K562 (cell line): ENCODE measurements around the gene NFXL1. TPM values are rescaled to one million over a fixed set of nuclear protein-coding genes. Genes with fewer than 3 reads are reported as not detected.

Experiments
- ATAC-seq: fragments of 200-7000 bp; cut with Tn5 transposase; 3 replicates; pipeline ENCODE4 v1.9.1; 2020; ENCODE audit warnings: moderate library complexity
- BruUV-seq: library from RNA; stranded (reverse); fragments of 400-500 nt; replicated peaks from 2 replicates; lab custom pipeline; 2021; lab: Mats Ljungman, UMichigan
- CTCF ChIA-PET: fragments of 300-600 bp; formaldehyde crosslinking; extraction: SDS; loops from one replicate; lab custom pipeline; 2021; ENCODE audit warnings: low intra/inter-chr PET ratio; lab: Yijun Ruan, JAX
- POLR2A ChIA-PET: fragments of 300-600, 350-650 bp; sonication (Branson Sonifier 250); formaldehyde crosslinking; extraction: SDS; loops from one replicate; lab custom pipeline; 2021; ENCODE audit warnings: antibody characterized with exemption, inconsistent platforms; lab: Yijun Ruan, JAX
- DNase-seq, 4 experiments: peaks; one replicate each; pipeline versions ENCODE4 v3.0.0 to v3.0.0-alpha.2; 2011 to 2018; ENCODE audit warnings: low spot score in 3 of 4, mixed read lengths in 3 of 4; ENCODE audit errors: extremely low read depth in 1 of 4
- FAIRE-seq: peaks from 2 replicates; lab custom pipeline; 2011; peaks lifted over from hg19 to GRCh38; lab: Jason Lieb, UNC
- H2AFZ ChIP-seq: 2 replicates; pipeline ENCODE4 v1.6.0; 2011; ENCODE audit warnings: low read depth, low read length, control low read depth, inconsistent platforms
- H3K27ac ChIP-seq: fragments of 200-600 bp; 3 replicates; pipeline ENCODE4 v1.8.0; 2011; ENCODE audit warnings: low read depth, mild to moderate bottlenecking, control low read depth, inconsistent platforms, low read length, moderate library complexity, mixed read lengths; ENCODE audit errors: extremely low read depth
- H3K27me3 ChIP-seq, 2 experiments: fragments of 300-600 bp in 1 of 2; 2 replicates in 1 of 2; 3 replicates in 1 of 2; pipeline versions ENCODE4 v1.6.0 to v1.8.0; 2011; ENCODE audit warnings: inconsistent platforms in 2 of 2, low read length in 2 of 2, mild to moderate bottlenecking in 1 of 2, mixed read lengths in 1 of 2, moderate library complexity in 1 of 2; ENCODE audit not compliant: control insufficient read depth in 2 of 2, insufficient read depth in 2 of 2
- H3K36me3 ChIP-seq: fragments of 300-600 bp; 3 replicates; pipeline ENCODE4 v1.8.0; 2011; ENCODE audit warnings: mild to moderate bottlenecking, low read length, inconsistent platforms; ENCODE audit not compliant: control insufficient read depth, insufficient read depth
- H3K4me1 ChIP-seq, 2 experiments: fragments of 200-600 bp in 1 of 2; replicated peaks in 1 of 2; 2 replicates in 1 of 2; 3 replicates in 1 of 2; pipeline versions ENCODE4 v1.5.1 to v1.8.0; 2011; ENCODE audit warnings: inconsistent platforms in 2 of 2, low read length in 2 of 2, mild to moderate bottlenecking in 1 of 2, mixed read lengths in 1 of 2, moderate library complexity in 1 of 2; ENCODE audit not compliant: control insufficient read depth in 2 of 2, insufficient read depth in 2 of 2
- H3K4me2 ChIP-seq: 2 replicates; pipeline ENCODE4 v1.6.1; 2011; ENCODE audit warnings: low read length, control low read depth, inconsistent platforms, mixed read lengths; ENCODE audit not compliant: insufficient read depth
- H3K4me3 ChIP-seq: fragments of 200-600 bp; sonication (generic), shearing (Covaris generic); 2 replicates; pipeline ENCODE4 v1.5.1; 2016; ENCODE audit warnings: control low read depth, inconsistent platforms
- H3K79me2 ChIP-seq: fragments of 200-600 bp; 3 replicates; pipeline ENCODE4 v1.8.0; 2011; ENCODE audit warnings: low read length, inconsistent platforms; ENCODE audit not compliant: control insufficient read depth, insufficient read depth
- H3K9ac ChIP-seq, 2 experiments: 2 replicates each; pipeline versions ENCODE4 v1.6.0 to v1.6.1; 2011; ENCODE audit warnings: low read depth in 2 of 2, low read length in 2 of 2, control low read depth in 1 of 2, inconsistent platforms in 1 of 2, mild to moderate bottlenecking in 1 of 2, mixed read lengths in 1 of 2; ENCODE audit not compliant: insufficient read depth in 1 of 2
- H3K9me1 ChIP-seq: one replicate; pipeline ENCODE4 v1.6.0; 2011; ENCODE audit warnings: inconsistent platforms, mild to moderate bottlenecking, low read length, moderate library complexity; ENCODE audit not compliant: control insufficient read depth, insufficient read depth
- H3K9me3 ChIP-seq: replicated peaks from 2 replicates; pipeline ENCODE4 v1.5.1; 2011; ENCODE audit warnings: low read depth, low read length, inconsistent platforms; ENCODE audit not compliant: control insufficient read depth, insufficient read depth
- H4K20me1 ChIP-seq: replicated peaks from 2 replicates; pipeline ENCODE4 v1.6.1; 2011; ENCODE audit warnings: low read length, inconsistent platforms, mixed read lengths; ENCODE audit not compliant: control insufficient read depth, insufficient read depth
- ATF3 ChIP-seq, 2 experiments: fragments of 450-650 bp in 1 of 2; sonication (generic) in 1 of 2; formaldehyde crosslinking in 1 of 2; IDR thresholded peaks in 1 of 2; conservative IDR thresholded peaks in 1 of 2; 2 replicates each; pipeline versions ENCODE4 v1.6.1 to v1.8.1; 2016 to 2023; ENCODE audit warnings: mild to moderate bottlenecking in 2 of 2, moderate library complexity in 2 of 2, inconsistent platforms in 1 of 2, missing genetic modification reagents in 1 of 2
- CBX8 ChIP-seq: fragments of 200-600 bp; sonication (generic); IDR thresholded peaks from 2 replicates; pipeline ENCODE4 v1.6.1; 2012; ENCODE audit warnings: borderline replicate concordance, mixed run types, low read depth, mild to moderate bottlenecking, moderate library complexity, mixed read lengths, low read length, control low read depth, inconsistent platforms; ENCODE audit not compliant: poor library complexity, severe bottlenecking; ENCODE audit errors: extremely low read depth
- DACH1 ChIP-seq: fragments of 450-650 bp; IDR thresholded peaks from 2 replicates; pipeline ENCODE4 v1.6.1; 2018; ENCODE audit not compliant: partially characterized antibody
- EHMT2 ChIP-seq: fragments of 450-650 bp; IDR thresholded peaks from 2 replicates; pipeline ENCODE4 v1.6.1; 2018; ENCODE audit warnings: antibody characterized with exemption
- JUND ChIP-seq, 2 experiments: IDR thresholded peaks; 2 replicates in 1 of 2; 3 replicates in 1 of 2; pipeline ENCODE4 v1.6.1; 2011; ENCODE audit warnings: borderline replicate concordance in 2 of 2, low read depth in 2 of 2, low read length in 2 of 2, improper control_type of control experiment in 1 of 2, missing biosample characterization in 1 of 2, missing genetic modification characterization in 1 of 2, missing genetic modification reagents in 1 of 2
- MEF2A ChIP-seq: IDR thresholded peaks from 2 replicates; pipeline ENCODE4 v1.6.1; 2011; ENCODE audit warnings: low read depth, mild to moderate bottlenecking, low read length, moderate library complexity; ENCODE audit not compliant: control insufficient read depth
- MXD1 ChIP-seq: fragments of 250-450 bp; sonication (Bioruptor Pico); IDR thresholded peaks from 2 replicates; pipeline ENCODE4 v1.8.0; 2021; ENCODE audit warnings: borderline replicate concordance, mild to moderate bottlenecking, moderate library complexity; ENCODE audit not compliant: poor library complexity, severe bottlenecking
- NONO ChIP-seq, 2 experiments: fragments of 200-400 bp in 1 of 2; fragments of 450-650 bp in 1 of 2; formaldehyde crosslinking in 1 of 2; IDR thresholded peaks; 2 replicates each; pipeline ENCODE4 v1.6.1; 2017; ENCODE audit warnings: low read depth in 2 of 2, mild to moderate bottlenecking in 2 of 2, moderate library complexity in 2 of 2, low read length in 1 of 2
- RAD51 ChIP-seq: fragments of 450-650 bp; IDR thresholded peaks from 2 replicates; pipeline ENCODE4 v1.7.1; 2016; ENCODE audit warnings: low read depth, mild to moderate bottlenecking, borderline replicate concordance
- THRB ChIP-seq: fragments of 450-650 bp; formaldehyde crosslinking; conservative IDR thresholded peaks from 2 replicates; pipeline ENCODE4 v1.4.0; 2022; ENCODE audit warnings: mild to moderate bottlenecking, missing genetic modification characterization
- TSC22D4 ChIP-seq: fragments of 450-650 bp; IDR thresholded peaks from 2 replicates; pipeline ENCODE4 v1.6.1; 2016; ENCODE audit warnings: missing genetic modification characterization, missing biosample characterization, control low read depth
- WGBS: fragments of 100-300 bp; shearing (Covaris generic); methylation state at CpG from one replicate; pipeline ENCODE4 v1.1.6; 2016; ENCODE audit warnings: low coverage, mixed read lengths; ENCODE audit not compliant: insufficient coverage; ENCODE audit errors: missing lambda C conversion rate; 5-methylcytosine and 5-hydroxymethylcytosine counted together
- in situ Hi-C: fragments of 300-500 bp; cut with MboI; formaldehyde crosslinking; loops from 4 replicates; pipeline ENCODE4 v1.15.0; 2018; ENCODE audit warnings: inconsistent platforms, mixed read lengths
- intact Hi-C: fragments of 100-400 bp; cut with micrococcal nuclease; formaldehyde crosslinking; loops from 2 replicates; pipeline ENCODE4 v1.14.2; 2022
- polyA plus RNA-seq, 8 experiments: library from polyadenylated mRNA; depleted of rRNA in 4 of 8; stranded (reverse) in 5 of 8; unstranded in 3 of 8; fragments of >200 nt; fragmentation: Nextera tagmentation in 2 of 8; fragmentation: Illumina TruSeq in 1 of 8; extraction: Ambion mirVana in 2 of 8; extraction: Trizol in 1 of 8; gene quantifications; 2 replicates each; pipeline versions ENCODE4 v1.2.1 to v1.2.3, GENCODE V29; 2011 to 2014; ENCODE audit warnings: inconsistent platforms in 1 of 8, missing spikeins in 1 of 8
- total RNA-seq, 7 experiments: library from RNA; depleted of rRNA in 6 of 7; stranded (reverse); fragments of >200 nt in 6 of 7; fragmentation: Illumina TruSeq in 2 of 7; extraction: Trizol in 2 of 7; gene quantifications; 2 replicates each; pipeline versions ENCODE4 v1.2.1 to v1.2.3, GENCODE V29; 2011 to 2021; ENCODE audit warnings: low replicate concordance in 1 of 7

NFXL1 gene
- total and polyA plus RNA-seq, 9 of the 15 experiments (the other 6 are each of a cell fraction or from before 2014, with no cell fraction given) = 7.5 to 27.0 (median 10.6) TPM

- intact Hi-C loops (no loop called here), in situ Hi-C loops (no loop called here)
- no peak for ATAC-seq
- WGBS = 57% methylated on average over 1 of the region's 1 CpG
- CTCF ChIA-PET = interaction anchor here (0.7 kb wide), 1 partner anchor 10 kb away, joined by 3 read pairs; no protein-coding TSS in a partner anchor
- no peak for DNase-seq
- H3K36me3 ChIP-seq = peaks cover 87% of the 10 kb centered on the region
- no peaks in the 10 kb centered on the region for H3K79me2 ChIP-seq
- H3K4me3 ChIP-seq = no peak overlapping the region
- no peaks in the 10 kb centered on the region for H4K20me1 ChIP-seq
- H3K27ac ChIP-seq = no peak overlapping the region
- no peak for FAIRE-seq
- no peak overlapping the region for H2AFZ ChIP-seq
- no peak overlapping the region for H3K9ac ChIP-seq
- H3K9me1 ChIP-seq = no peaks in the 10 kb centered on the region
- TF ChIP-seq RAD51 = no peak
- TF ChIP-seq TSC22D4 (tag) = no peak
- H3K4me2 ChIP-seq = no peak overlapping the region
- POLR2A ChIA-PET = interaction anchor here (0.7 to 1.0 kb wide), 2 partner anchors 10 to 15 kb away, joined by 3 to 4 read pairs; partner anchors contain the start of gene NFXL1
- H3K9me3 ChIP-seq = no peaks in the 10 kb centered on the region
- no peaks in the 10 kb centered on the region for H3K4me1 ChIP-seq
- H3K27me3 ChIP-seq = no peaks in the 10 kb centered on the region
- no TSS peak for BruUV-seq
These were observed 14.7 kb downstream of the NFXL1 start for GRCh38 chr4:47899639-47900038.

GRCh38 chr4:47891928-47892327 is 22.5 kb downstream of the NFXL1 start:
- no peaks in the 10 kb centered on the region for H3K9me1 ChIP-seq
- no peak overlapping the region for H3K27ac ChIP-seq
- POLR2A ChIA-PET = interaction anchor here (1.3 kb wide), 1 partner anchor 11 kb away, joined by 4 read pairs; no protein-coding TSS in a partner anchor
- H4K20me1 ChIP-seq = no peaks in the 10 kb centered on the region
- H3K4me2 ChIP-seq = no peak overlapping the region
- H2AFZ ChIP-seq = no peak overlapping the region
- DNase-seq (no peak), ATAC-seq (no peak), FAIRE-seq (no peak)
- no peaks in the 10 kb centered on the region for H3K4me1 ChIP-seq
- in situ Hi-C loops = no loop called here
- BruUV-seq = no TSS peak
- intact Hi-C loops = no loop called here
- H3K9ac ChIP-seq = no peak overlapping the region
- H3K36me3 ChIP-seq = peaks cover 92% of the 10 kb centered on the region
- no peak overlapping the region for H3K4me3 ChIP-seq
- no peaks in the 10 kb centered on the region for H3K9me3 ChIP-seq
- no peaks in the 10 kb centered on the region for H3K79me2 ChIP-seq
- CTCF ChIA-PET = no interaction called here
- H3K27me3 ChIP-seq = no peaks in the 10 kb centered on the region
- 100% methylated on average over 1 of the region's 1 CpG for WGBS
- TF ChIP-seq NONO (IDR thresholded peaks at IDR 0.05; ENCODE audit: low read depth in 2 of 2, low read length in 1 of 2) (no peak), CBX8 (no peak), MEF2A (no peak), JUND (IDR thresholded peaks at IDR 0.05; ENCODE audit: borderline replicate concordance, low read depth, low read length) (no peak), JUND (tag; IDR thresholded peaks at IDR 0.05; ENCODE audit: borderline replicate concordance, low read depth, low read length) (no peak), DACH1 (no peak), EHMT2 (no peak), ATF3 (IDR thresholded peaks at IDR 0.05) (no peak), ATF3 (CRISPR knock-in tag; conservative IDR thresholded peaks at IDR 0.05) (no peak), THRB (CRISPR knock-in tag) (no peak), MXD1 (CRISPR knock-in tag) (no peak)
